ENCODE data around the gene SRL.

DNA sequence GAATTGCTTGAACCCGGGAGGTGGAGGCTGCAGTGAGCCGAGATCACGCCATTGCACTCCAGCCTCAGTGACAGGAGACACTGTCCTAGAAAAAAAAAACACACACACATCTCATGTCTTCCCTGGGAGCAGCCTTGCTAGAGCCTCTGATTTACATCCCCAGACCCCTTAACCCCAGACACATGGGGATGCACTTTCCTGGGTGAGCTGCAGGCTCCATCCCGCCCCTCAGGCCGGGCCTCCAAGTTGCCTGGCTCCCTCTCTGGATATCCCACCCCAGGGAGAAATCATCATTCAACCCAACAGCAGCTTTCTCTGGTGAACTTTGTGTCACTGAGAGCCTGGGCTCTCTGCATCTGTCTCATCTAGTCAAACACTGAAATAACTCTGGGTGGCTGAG is 21.5 kb downstream of the SRL start:
- TF ChIP-seq POLR2A (IDR thresholded peaks at IDR 0.05; ENCODE audit: low read depth, low read length) (no peak), TAF1 (IDR thresholded peaks at IDR 0.05; ENCODE audit: borderline replicate concordance, low read depth, low read length) (no peak), POLR2AphosphoS5 (IDR thresholded peaks at IDR 0.05; ENCODE audit: low read depth, low read length) (no peak)

Measured in GM12892 (cell line).